B cell (primary cell): Measurements from ENCODE around the gene GFOD1.

Source experiments
- EZH2 ChIP-seq: IDR thresholded peaks from 2 replicates; pipeline ENCODE4 v1.6.1; 2012; ENCODE audit warnings: borderline replicate concordance, low read depth, mild to moderate bottlenecking, moderate library complexity, low read length; ENCODE audit not compliant: insufficient read depth, poor library complexity, severe bottlenecking
- TF ChIP-seq, protein P1 (sequence below): fragments of 200-600 bp; IDR thresholded peaks from one replicate; pipeline ENCODE4 v1.8.0; 2022; ENCODE audit warnings: antibody characterized with exemption, mild to moderate bottlenecking

DNA sequence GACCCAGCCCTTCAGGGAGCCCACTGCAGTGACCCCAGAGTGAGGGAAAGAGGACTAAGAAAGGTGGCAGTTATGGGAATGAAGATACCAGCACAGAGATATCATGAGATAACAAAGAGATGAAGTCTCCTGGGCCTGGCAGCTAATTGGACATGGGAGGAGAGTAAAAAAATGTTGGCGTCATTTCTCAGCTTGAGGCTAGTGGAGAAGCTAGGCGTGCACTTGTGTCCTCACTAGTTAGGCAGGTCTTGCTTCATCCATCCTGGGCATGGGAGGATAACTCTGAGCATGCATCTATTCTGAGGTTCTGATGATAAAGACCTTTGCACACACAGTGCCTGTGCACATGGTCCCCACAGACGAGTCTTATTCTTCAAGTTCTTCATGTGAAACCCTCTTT is 4.1 kb upstream of the GFOD1 start:
- TF ChIP-seq, protein P1, sequence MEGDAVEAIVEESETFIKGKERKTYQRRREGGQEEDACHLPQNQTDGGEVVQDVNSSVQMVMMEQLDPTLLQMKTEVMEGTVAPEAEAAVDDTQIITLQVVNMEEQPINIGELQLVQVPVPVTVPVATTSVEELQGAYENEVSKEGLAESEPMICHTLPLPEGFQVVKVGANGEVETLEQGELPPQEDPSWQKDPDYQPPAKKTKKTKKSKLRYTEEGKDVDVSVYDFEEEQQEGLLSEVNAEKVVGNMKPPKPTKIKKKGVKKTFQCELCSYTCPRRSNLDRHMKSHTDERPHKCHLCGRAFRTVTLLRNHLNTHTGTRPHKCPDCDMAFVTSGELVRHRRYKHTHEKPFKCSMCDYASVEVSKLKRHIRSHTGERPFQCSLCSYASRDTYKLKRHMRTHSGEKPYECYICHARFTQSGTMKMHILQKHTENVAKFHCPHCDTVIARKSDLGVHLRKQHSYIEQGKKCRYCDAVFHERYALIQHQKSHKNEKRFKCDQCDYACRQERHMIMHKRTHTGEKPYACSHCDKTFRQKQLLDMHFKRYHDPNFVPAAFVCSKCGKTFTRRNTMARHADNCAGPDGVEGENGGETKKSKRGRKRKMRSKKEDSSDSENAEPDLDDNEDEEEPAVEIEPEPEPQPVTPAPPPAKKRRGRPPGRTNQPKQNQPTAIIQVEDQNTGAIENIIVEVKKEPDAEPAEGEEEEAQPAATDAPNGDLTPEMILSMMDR = no peak
- no peak for TF ChIP-seq EZH2
